ENCODE measurements around the gene DRC7.
"Not testable (repeated sequence)": the region's sequence is repeated elsewhere in the genome, so short reads cannot be mapped to it uniquely, and the experiment has no call there.

The DRC7 gene

GRCh38 chr16:57738844-57739243, 44.2 kb downstream of the DRC7 start:
- DNase-seq = no peak

GRCh38 chr16:57739756-57740422, 45.3 kb downstream of the DRC7 start:
- DNase-seq = no peak

GRCh38 chr16:57740423-57741071, 45.9 kb downstream of the DRC7 start:
- no peak for DNase-seq

GRCh38 chr16:57741660-57742191, 47.1 kb downstream of the DRC7 start:
- DNase-seq = no peak

GRCh38 chr16:57742543-57742942, 47.9 kb downstream of the DRC7 start:
- no peak for DNase-seq

GRCh38 chr16:57743458-57743857, 48.9 kb downstream of the DRC7 start:
- DNase-seq = no peak

GRCh38 chr16:57743886-57744641, 49.5 kb downstream of the DRC7 start:
- DNase-seq = no peak

GRCh38 chr16:57744642-57744903, 50.0 kb downstream of the DRC7 start:
- DNase-seq = no peak

- no peak for DNase-seq
These were observed 51.2 kb downstream of the DRC7 start for GRCh38 chr16:57745768-57746167.

GRCh38 chr16:57746316-57746715, 51.7 kb downstream of the DRC7 start:
- DNase-seq = not testable (repeated sequence)

- DNase-seq = no peak
These were observed 52.5 kb downstream of the DRC7 start for GRCh38 chr16:57747091-57747490.

- no peak for DNase-seq
These were observed 52.9 kb downstream of the DRC7 start for GRCh38 chr16:57747496-57747895.

GRCh38 chr16:57747996-57748395, 53.4 kb downstream of the DRC7 start:
- no peak for DNase-seq

- DNase-seq = no peak
These were observed 54.0 kb downstream of the DRC7 start for GRCh38 chr16:57748596-57748995.

GRCh38 chr16:57749101-57749692, 54.6 kb downstream of the DRC7 start:
- DNase-seq = no peak

GRCh38 chr16:57749856-57750452, 55.3 kb downstream of the DRC7 start:
- no peak for DNase-seq

GRCh38 chr16:57750796-57751538, 56.4 kb downstream of the DRC7 start:
- DNase-seq = no peak

- DNase-seq = no peak
These were observed 57.1 kb downstream of the DRC7 start for GRCh38 chr16:57751539-57752202.

- DNase-seq = no peak
These were observed 57.6 kb downstream of the DRC7 start for GRCh38 chr16:57752203-57752580.

- no peak for DNase-seq
These were observed 58.2 kb downstream of the DRC7 start for GRCh38 chr16:57752581-57753447.
